ENCODE data around the gene MYO3B.

MYO3B gene

GRCh38 chr2:170361090-170361936 is 183.4 kb downstream of the MYO3B start:
- peak; percentile 70 for TF ChIP-seq RAD21 (IDR thresholded peaks at IDR 0.05; ENCODE audit: low read depth)
- TF ChIP-seq REST (IDR thresholded peaks at IDR 0.05; ENCODE audit: low read depth), result no peak

- no peak for TF ChIP-seq CEBPB (IDR thresholded peaks at IDR 0.05)
Observed at GRCh38 chr2:170362313-170362870, 184.4 kb downstream of the MYO3B start.

- TF ChIP-seq EGR1 (IDR thresholded peaks at IDR 0.05), result no peak
Observed at GRCh38 chr2:170362871-170363631, 185.1 kb downstream of the MYO3B start.

- TF ChIP-seq RAD21 (IDR thresholded peaks at IDR 0.05; ENCODE audit: low read depth) (no peak), YY1 (IDR thresholded peaks at IDR 0.05; ENCODE audit: low read depth) (no peak), TAF1 (IDR thresholded peaks at IDR 0.05; ENCODE audit: low read depth) (no peak), USF1 (IDR thresholded peaks at IDR 0.05) (no peak), EP300 (IDR thresholded peaks at IDR 0.05; ENCODE audit: borderline replicate concordance) (no peak), TCF12 (IDR thresholded peaks at IDR 0.05; ENCODE audit: low read depth) (no peak), CREB1 (IDR thresholded peaks at IDR 0.05; ENCODE audit: low read depth) (no peak), CEBPB (IDR thresholded peaks at IDR 0.05) (no peak), TEAD4 (IDR thresholded peaks at IDR 0.05) (no peak), NFIC (IDR thresholded peaks at IDR 0.05) (no peak), REST (IDR thresholded peaks at IDR 0.05; ENCODE audit: low read depth) (no peak), MAX (IDR thresholded peaks at IDR 0.05) (no peak), FOXM1 (IDR thresholded peaks at IDR 0.05; ENCODE audit: borderline replicate concordance, low read depth) (no peak), EGR1 (IDR thresholded peaks at IDR 0.05) (no peak), ZBTB7A (IDR thresholded peaks at IDR 0.05; ENCODE audit: low read depth) (no peak)
Observed at GRCh38 chr2:170365003-170365402, 187.1 kb downstream of the MYO3B start.

GRCh38 chr2:170365686-170366085 is 187.7 kb downstream of the MYO3B start:
- no peak for TF ChIP-seq TCF12 (IDR thresholded peaks at IDR 0.05; ENCODE audit: low read depth)
- no peak for TF ChIP-seq NFIC (IDR thresholded peaks at IDR 0.05)
- TF ChIP-seq FOXM1 (IDR thresholded peaks at IDR 0.05; ENCODE audit: borderline replicate concordance, low read depth), result no peak
- TF ChIP-seq YY1 (IDR thresholded peaks at IDR 0.05; ENCODE audit: low read depth), result no peak
- TF ChIP-seq USF1 (IDR thresholded peaks at IDR 0.05), result no peak
- no peak for TF ChIP-seq TEAD4 (IDR thresholded peaks at IDR 0.05)
- no peak for TF ChIP-seq TAF1 (IDR thresholded peaks at IDR 0.05; ENCODE audit: low read depth)

GRCh38 chr2:170368370-170368769 is 190.4 kb downstream of the MYO3B start:
- TF ChIP-seq CEBPB (IDR thresholded peaks at IDR 0.05) (no peak), REST (IDR thresholded peaks at IDR 0.05; ENCODE audit: low read depth) (no peak), ZBTB7A (IDR thresholded peaks at IDR 0.05; ENCODE audit: low read depth) (no peak), TEAD4 (IDR thresholded peaks at IDR 0.05) (no peak), USF1 (IDR thresholded peaks at IDR 0.05) (no peak), TAF1 (IDR thresholded peaks at IDR 0.05; ENCODE audit: low read depth) (no peak), YY1 (IDR thresholded peaks at IDR 0.05; ENCODE audit: low read depth) (no peak), CREB1 (IDR thresholded peaks at IDR 0.05; ENCODE audit: low read depth) (no peak), MAX (IDR thresholded peaks at IDR 0.05) (no peak), RAD21 (IDR thresholded peaks at IDR 0.05; ENCODE audit: low read depth) (no peak), NFIC (IDR thresholded peaks at IDR 0.05) (no peak), TCF12 (IDR thresholded peaks at IDR 0.05; ENCODE audit: low read depth) (no peak), EGR1 (IDR thresholded peaks at IDR 0.05) (no peak), EP300 (IDR thresholded peaks at IDR 0.05; ENCODE audit: borderline replicate concordance) (no peak)
